ENCODE data around the gene MT3. TPM values are rescaled to one million over a fixed set of nuclear protein-coding genes. Genes with fewer than 3 reads are reported as not detected.

MT3 gene
- total RNA-seq, 5 donors from 2014 or later (not counting 1 experiment from before 2014, with no cell fraction given), result 0.66 to 1.9 (median 0.84) TPM; not detected in 1

DNA sequence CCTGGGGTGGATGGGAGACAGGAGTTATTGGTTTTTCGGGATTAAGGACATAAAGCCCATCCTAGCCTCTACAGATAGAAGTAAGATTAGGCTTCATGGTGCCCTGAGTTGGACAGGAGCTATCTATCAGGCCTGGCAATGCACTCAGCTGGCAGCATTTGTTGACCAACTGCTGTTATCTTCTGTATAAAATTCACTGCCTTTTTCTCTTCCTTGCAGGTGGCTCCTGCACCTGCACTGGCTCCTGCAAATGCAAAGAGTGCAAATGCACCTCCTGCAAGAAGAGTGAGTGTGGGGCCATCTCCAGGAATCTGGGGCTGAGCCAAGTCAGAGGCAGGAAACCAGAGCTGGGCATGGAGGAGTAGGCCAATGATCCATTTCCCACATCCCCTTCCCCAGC, 49.7 kb downstream of the MT3 start:
- H3K4me1 Mint-ChIP-seq, result peaks cover 36 to 47% (median 39%) of the 10 kb centered on the region in 3 donors
- ChIA-PET CTCF (interaction anchor here in 1 of 2 donors (0.6 kb wide), 1 partner anchor 21 kb away, joined by 3 read pairs; no protein-coding TSS in a partner anchor), POLR2A (no interaction called here)
- H3K27me3 Mint-ChIP-seq, result peaks cover 55 to 69% of the 10 kb centered on the region in 2 donors
- Histone ChIP-seq H3K27ac (ENCODE audit: low read length) (no peak overlapping the region), H3K9me3 (no peaks in the 10 kb centered on the region), H3K4me1 (ENCODE audit: control insufficient read depth in 1 of 2, extremely low read depth in 1 of 2, insufficient read depth in 2 of 2, low read length in 2 of 2) (peaks cover 2 to 40% of the 10 kb centered on the region in 2 experiments), H3K27me3 (replicated peaks in 1 of 2; ENCODE audit: control insufficient read depth in 2 of 2, extremely low read depth in 1 of 2, insufficient read depth in 2 of 2, low read length in 1 of 2) (peaks cover 11 to 58% of the 10 kb centered on the region in 2 experiments), H3K4me3 (ENCODE audit: control insufficient read depth in 1 of 2, extremely low read depth in 1 of 2, low read length in 1 of 2) (no peak overlapping the region), H3K36me3 (ENCODE audit: control insufficient read depth in 2 of 2, extremely low read depth in 1 of 2, insufficient read depth in 1 of 2, low read length in 1 of 2) (no peaks in the 10 kb centered on the region)
- peak overlapping the region in 1 of 3 donors; percentile 55 for H3K4me3 Mint-ChIP-seq
- ATAC-seq (replicated peaks in 1 of 4) (no peak), DNase-seq (no peak)
- WGBS (ENCODE audit: insufficient coverage), result no CpG with 5 or more reads among the region's 1 CpG
- no peak overlapping the region for H3K27ac Mint-ChIP-seq
- no peaks in the 10 kb centered on the region for H3K36me3 Mint-ChIP-seq
- H3K9me3 Mint-ChIP-seq, result no peaks in the 10 kb centered on the region

DNA sequence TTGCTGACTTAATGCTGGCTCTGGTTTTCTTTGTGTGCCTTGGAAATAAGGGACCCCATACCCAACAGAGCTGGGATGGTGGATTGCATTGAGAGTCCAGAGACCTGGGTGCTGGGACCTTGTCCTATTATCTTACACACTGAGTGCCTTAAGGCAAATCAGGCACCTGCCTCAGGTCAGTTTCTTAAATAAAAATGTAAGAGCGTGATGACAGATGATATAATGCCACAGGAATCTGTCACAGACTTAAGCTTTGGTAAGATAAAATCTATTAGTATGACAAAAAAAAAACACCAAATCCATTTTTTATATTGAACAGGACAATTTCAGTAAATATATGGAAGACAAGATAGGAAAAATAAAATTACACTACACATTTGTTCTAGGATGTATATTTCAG, 50.7 kb downstream of the MT3 start:
- POLR2A ChIA-PET, result no interaction called here
- Mint-ChIP-seq H3K4me3 (no peak overlapping the region), H3K36me3 (no peaks in the 10 kb centered on the region), H3K27ac (no peak overlapping the region), H3K27me3 (peaks cover 47 to 59% of the 10 kb centered on the region in 2 donors), H3K9me3 (no peaks in the 10 kb centered on the region), H3K4me1 (peaks cover 35 to 46% (median 35%) of the 10 kb centered on the region in 3 donors)
- peaks cover 2 to 39% of the 10 kb centered on the region in 2 experiments for H3K4me1 ChIP-seq (ENCODE audit: control insufficient read depth in 1 of 2, extremely low read depth in 1 of 2, insufficient read depth in 2 of 2, low read length in 2 of 2)
- no peaks in the 10 kb centered on the region for H3K9me3 ChIP-seq
- no peak overlapping the region for H3K4me3 ChIP-seq (ENCODE audit: control insufficient read depth in 1 of 2, extremely low read depth in 1 of 2, low read length in 1 of 2)
- H3K27ac ChIP-seq (ENCODE audit: low read length), result no peak overlapping the region
- CTCF ChIA-PET, result interaction anchor here in 1 of 2 donors (1.1 kb wide), 1 partner anchor 64 kb away, joined by 3 read pairs; no protein-coding TSS in a partner anchor
- no peak for DNase-seq
- no CpG with 5 or more reads among the region's 1 CpG for WGBS (ENCODE audit: insufficient coverage)
- no peaks in the 10 kb centered on the region for H3K36me3 ChIP-seq (ENCODE audit: control insufficient read depth in 2 of 2, extremely low read depth in 1 of 2, insufficient read depth in 1 of 2, low read length in 1 of 2)
- ATAC-seq (replicated peaks in 1 of 4), result no peak
- peaks cover 12 to 48% of the 10 kb centered on the region in 2 experiments for H3K27me3 ChIP-seq (replicated peaks in 1 of 2; ENCODE audit: control insufficient read depth in 2 of 2, extremely low read depth in 1 of 2, insufficient read depth in 2 of 2, low read length in 1 of 2)

Other genes starting within 250 kb of the MT3 start
- gene AMFR, start 164.0 kb upstream of the MT3 start, total RNA-seq, result 10 to 100 TPM; 60.4 to 71.9 (median 68.4) TPM
- 10 to 100 TPM; 90.0 to 98.8 (median 98.4) TPM for gene NUDT21, start 138.2 kb upstream of the MT3 start, total RNA-seq
- gene OGFOD1, start 138.0 kb upstream of the MT3 start, total RNA-seq, result 10 to 100 TPM; 18.1 to 49.9 (median 47.5) TPM
- 10 to 100 TPM; 63.1 to 84.6 (median 76.6) TPM for gene BBS2, start 69.5 kb upstream of the MT3 start, total RNA-seq
- not detected for gene MT4, start 24.5 kb upstream of the MT3 start, total RNA-seq
- gene MT2A, start 19.1 kb downstream of the MT3 start, total RNA-seq, result 10 to 100 TPM; 46.8 to 71.4 (median 57.1) TPM
- gene MT1E, start 36.3 kb downstream of the MT3 start, total RNA-seq, result 10 to 100 TPM in 1 of 5 donors, 1 to 10 TPM in 4; 1.9 to 10.8 (median 6.1) TPM
- gene MT1M, start 43.1 kb downstream of the MT3 start, total RNA-seq, result not detected
- gene MT1A, start 49.1 kb downstream of the MT3 start, total RNA-seq, result not detected
- gene MT1B, start 62.4 kb downstream of the MT3 start, total RNA-seq, result not detected
- gene MT1F, start 68.4 kb downstream of the MT3 start, total RNA-seq, result 10 to 100 TPM in 2 of 5 donors, 1 to 10 TPM in 3; 5.3 to 14.3 (median 9.3) TPM
- 1 to 10 TPM in 3 of 5 donors, not detected in 2; 2.0 to 4.1 (median 4.0) TPM for gene MT1G, start 78.5 kb downstream of the MT3 start, total RNA-seq
- gene MT1H, start 80.3 kb downstream of the MT3 start, total RNA-seq, result 1 to 10 TPM in 1 of 5 donors, not detected in 4; 1.4 TPM
- 10 to 100 TPM; 18.7 to 30.8 (median 28.8) TPM for gene MT1X, start 92.9 kb downstream of the MT3 start, total RNA-seq
- 10 to 100 TPM; 52.6 to 72.4 (median 60.5) TPM for gene NUP93, start 140.6 kb downstream of the MT3 start, total RNA-seq